ENCODE data around the gene CBR3. TPM values are rescaled to one million over a fixed set of nuclear protein-coding genes. Genes with fewer than 3 reads are reported as not detected.

Gene CBR3
- total and polyA plus RNA-seq, 2 donors (not counting 1 experiment from before 2014, with no cell fraction given), result 1.9 to 11.3 TPM

GRCh38 chr21:36169470-36170128 lies 34.7 kb downstream of the CBR3 start:
- H3K4me3 Mint-ChIP-seq, result no peak overlapping the region
- H3K4me1 Mint-ChIP-seq, result peaks cover 11% of the 10 kb centered on the region
- Histone ChIP-seq H3K4me3 (ENCODE audit: control extremely low read depth in 1 of 5, extremely low read depth in 1 of 5, insufficient read depth in 1 of 5, low read depth in 2 of 5, low read length in 4 of 5) (no peak overlapping the region), H3K79me2 (ENCODE audit: control insufficient read depth, insufficient read depth, low read length) (peaks cover 44% of the 10 kb centered on the region), H3K27ac (ENCODE audit: low read length in 2 of 2) (no peak overlapping the region), H3K36me3 (replicated peaks in 1 of 2; ENCODE audit: control extremely low read depth in 1 of 2, control insufficient read depth in 1 of 2, extremely low read depth in 1 of 2, insufficient read depth in 2 of 2, low read length in 1 of 2) (peaks cover 0 to 46% of the 10 kb centered on the region in 2 experiments), H3K4me1 (ENCODE audit: control insufficient read depth in 2 of 2, insufficient read depth in 2 of 2, low read length in 2 of 2) (peaks cover 4 to 9% of the 10 kb centered on the region in 2 donors), H3K9me3 (ENCODE audit: control extremely low read depth in 1 of 3, control insufficient read depth in 2 of 3, insufficient read depth in 1 of 3, low read length in 2 of 3) (no peaks in the 10 kb centered on the region), H3K9ac (ENCODE audit: low read length) (no peak overlapping the region), H4K20me1 (ENCODE audit: control insufficient read depth, insufficient read depth, low read length, poor library complexity, severe bottlenecking) (peaks cover 15% of the 10 kb centered on the region), H3K4me2 (replicated peaks; ENCODE audit: low read depth, low read length, poor library complexity, severe bottlenecking) (no peak overlapping the region), H3K27me3 (replicated peaks in 1 of 4; ENCODE audit: control extremely low read depth in 1 of 4, control insufficient read depth in 3 of 4, insufficient read depth in 4 of 4, low read length in 3 of 4) (no peaks in the 10 kb centered on the region), H2AFZ (ENCODE audit: insufficient read depth, low read depth, low read length, poor library complexity, severe bottlenecking) (no peak overlapping the region)
- no peak for TF ChIP-seq EZH2 (IDR thresholded peaks at IDR 0.05; ENCODE audit: borderline replicate concordance, insufficient read depth, low read depth, low read length, poor library complexity, severe bottlenecking)
- no peak for TF ChIP-seq CTCF (IDR thresholded peaks at IDR 0.05)
- ChIA-PET CTCF (no interaction called here), POLR2A (no interaction called here)
- 96% methylated on average over 18 of the region's 19 CpGs for WGBS (ENCODE audit: insufficient coverage)
- DNase-seq, result no peak
- H3K27ac Mint-ChIP-seq, result peak overlapping the region; percentile 46
- intact Hi-C loops (cut with micrococcal nuclease), result no loop called here
- ATAC-seq (ENCODE audit: low read depth), result no peak
- no peaks in the 10 kb centered on the region for H3K27me3 Mint-ChIP-seq
- H3K9me3 Mint-ChIP-seq (ENCODE audit: insufficient read depth), result no peaks in the 10 kb centered on the region

- H3K4me3 ChIP-seq (ENCODE audit: control extremely low read depth in 1 of 5, extremely low read depth in 1 of 5, insufficient read depth in 1 of 5, low read depth in 2 of 5, low read length in 4 of 5), result no peak overlapping the region
- no peak overlapping the region for H3K27ac ChIP-seq (ENCODE audit: low read length in 2 of 2)
- H3K27me3 ChIP-seq (replicated peaks in 1 of 4; ENCODE audit: control extremely low read depth in 1 of 4, control insufficient read depth in 3 of 4, insufficient read depth in 4 of 4, low read length in 3 of 4), result no peaks in the 10 kb centered on the region
- peaks cover 4 to 10% of the 10 kb centered on the region in 2 donors for H3K4me1 ChIP-seq (ENCODE audit: control insufficient read depth in 2 of 2, insufficient read depth in 2 of 2, low read length in 2 of 2)
- ChIA-PET CTCF (interaction anchor here (1.0 kb wide), 1 partner anchor 29 kb away, joined by 3 read pairs; no protein-coding TSS in a partner anchor), POLR2A (no interaction called here)
- no peak overlapping the region for H2AFZ ChIP-seq (ENCODE audit: insufficient read depth, low read depth, low read length, poor library complexity, severe bottlenecking)
- no peaks in the 10 kb centered on the region for H3K9me3 ChIP-seq (ENCODE audit: control extremely low read depth in 1 of 3, control insufficient read depth in 2 of 3, insufficient read depth in 1 of 3, low read length in 2 of 3)
- WGBS (ENCODE audit: insufficient coverage), result 98% methylated on average over 6 of the region's 6 CpGs
- H4K20me1 ChIP-seq (ENCODE audit: control insufficient read depth, insufficient read depth, low read length, poor library complexity, severe bottlenecking), result peaks cover 15% of the 10 kb centered on the region
- H3K4me2 ChIP-seq (replicated peaks; ENCODE audit: low read depth, low read length, poor library complexity, severe bottlenecking), result no peak overlapping the region
- Mint-ChIP-seq H3K27me3 (no peaks in the 10 kb centered on the region), H3K4me3 (no peak overlapping the region), H3K27ac (no peak overlapping the region), H3K9me3 (ENCODE audit: insufficient read depth) (no peaks in the 10 kb centered on the region), H3K4me1 (peaks cover 17% of the 10 kb centered on the region)
- peaks cover 0 to 45% of the 10 kb centered on the region in 2 experiments for H3K36me3 ChIP-seq (replicated peaks in 1 of 2; ENCODE audit: control extremely low read depth in 1 of 2, control insufficient read depth in 1 of 2, extremely low read depth in 1 of 2, insufficient read depth in 2 of 2, low read length in 1 of 2)
- H3K79me2 ChIP-seq (ENCODE audit: control insufficient read depth, insufficient read depth, low read length), result peaks cover 45% of the 10 kb centered on the region
- TF ChIP-seq EZH2 (IDR thresholded peaks at IDR 0.05; ENCODE audit: borderline replicate concordance, insufficient read depth, low read depth, low read length, poor library complexity, severe bottlenecking) (no peak), CTCF (IDR thresholded peaks at IDR 0.05) (no peak)
- DNase-seq (no peak), ATAC-seq (ENCODE audit: low read depth) (no peak)
- H3K9ac ChIP-seq (ENCODE audit: low read length), result no peak overlapping the region
- intact Hi-C loops (cut with micrococcal nuclease), result no loop called here
Measured at GRCh38 chr21:36170823-36171222, 35.9 kb downstream of the CBR3 start.
